Mesodermal cell (in vitro differentiated cells): ENCODE results near the gene MBD3L1.

Experiments used
- H3K27ac ChIP-seq: 2 replicates; pipeline ENCODE4 v1.7.0; 2013; ENCODE audit warnings: mild to moderate bottlenecking, low read depth, low read length, moderate library complexity; ENCODE audit not compliant: severe bottlenecking
- H3K36me3 ChIP-seq: 2 replicates; pipeline ENCODE4 v1.7.1; 2013; ENCODE audit warnings: mild to moderate bottlenecking, low read length, moderate library complexity; ENCODE audit not compliant: control insufficient read depth, insufficient read depth
- H3K4me1 ChIP-seq: one replicate; pipeline ENCODE4 v1.7.1; 2013; ENCODE audit warnings: mild to moderate bottlenecking, low read length; ENCODE audit not compliant: insufficient read depth, control insufficient read depth, poor library complexity, severe bottlenecking
- H3K4me3 ChIP-seq: 2 replicates; pipeline ENCODE4 v1.7.0; 2013; ENCODE audit warnings: low read length, control low read depth, mild to moderate bottlenecking; ENCODE audit not compliant: insufficient read depth, poor library complexity, severe bottlenecking; ENCODE audit errors: extremely low read depth
- H3K9me3 ChIP-seq: 2 replicates; pipeline ENCODE4 v1.7.1; 2013; ENCODE audit warnings: mild to moderate bottlenecking, low read length, moderate library complexity; ENCODE audit not compliant: control insufficient read depth
- WGBS, 2 experiments: methylation state at CpG; one replicate each; pipeline ENCODE4 v1.1.5; 2013; ENCODE audit warnings: missing lambda C conversion rate in 2 of 2; ENCODE audit not compliant: insufficient coverage in 2 of 2; 5-methylcytosine and 5-hydroxymethylcytosine counted together

MBD3L1 gene

DNA sequence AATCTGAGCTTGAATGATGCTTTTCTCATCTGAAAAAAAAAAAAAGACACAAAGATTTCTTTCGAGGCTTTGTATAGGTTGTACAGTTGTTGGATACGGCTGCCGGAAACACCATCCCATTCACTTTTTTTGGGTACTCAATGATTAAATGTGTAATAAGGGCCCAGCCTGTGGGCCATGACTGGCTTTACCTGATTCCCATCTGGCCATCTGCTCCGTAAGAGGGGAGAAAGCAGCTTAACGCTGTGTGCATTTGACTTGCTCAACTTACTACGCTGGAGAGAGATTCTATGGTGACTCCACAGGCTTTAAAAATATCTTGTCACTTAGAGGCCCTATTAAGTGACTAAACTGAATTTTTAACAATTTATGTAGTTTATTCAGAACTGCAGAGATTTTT lies 804 bp upstream of the MBD3L1 start:
- peak overlapping the region; percentile 52 for H3K4me3 ChIP-seq

DNA sequence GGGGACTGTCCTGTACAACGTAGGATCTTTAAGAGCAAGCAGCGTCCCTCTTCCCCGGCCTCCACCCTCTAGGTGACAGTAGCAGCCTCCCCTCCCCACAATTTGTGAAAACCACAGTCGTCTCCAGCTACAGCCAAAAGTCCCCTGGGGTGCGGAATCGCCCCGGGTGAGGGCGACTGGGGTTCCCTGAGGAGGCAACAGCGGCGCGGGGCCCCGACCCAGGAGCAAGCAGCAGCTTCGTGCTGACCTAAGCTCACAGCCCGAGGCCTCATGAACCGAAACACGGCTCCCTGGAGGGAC lies 395 bp upstream of the MBD3L1 start:
- no peaks in the 10 kb centered on the region for H3K36me3 ChIP-seq
- peak overlapping the region; percentile 52 for H3K4me3 ChIP-seq
- WGBS, 2 experiments: 50 to 73% methylated on average over 2 to 16 of the region's 16 CpGs
- H3K9me3 ChIP-seq: peaks cover 23% of the 10 kb centered on the region
- no peaks in the 10 kb centered on the region for H3K4me1 ChIP-seq
- H3K27ac ChIP-seq: peak overlapping the region; percentile 73

More for the DNA sequence above, 804 bp upstream of the MBD3L1 start:
- Histone ChIP-seq H3K4me1 (no peaks in the 10 kb centered on the region), H3K27ac (no peak overlapping the region), H3K36me3 (no peaks in the 10 kb centered on the region), H3K9me3 (peaks cover 23% of the 10 kb centered on the region)
- WGBS, 2 experiments: 69 to 86% methylated on average over 2 to 4 of the region's 6 CpGs

DNA sequence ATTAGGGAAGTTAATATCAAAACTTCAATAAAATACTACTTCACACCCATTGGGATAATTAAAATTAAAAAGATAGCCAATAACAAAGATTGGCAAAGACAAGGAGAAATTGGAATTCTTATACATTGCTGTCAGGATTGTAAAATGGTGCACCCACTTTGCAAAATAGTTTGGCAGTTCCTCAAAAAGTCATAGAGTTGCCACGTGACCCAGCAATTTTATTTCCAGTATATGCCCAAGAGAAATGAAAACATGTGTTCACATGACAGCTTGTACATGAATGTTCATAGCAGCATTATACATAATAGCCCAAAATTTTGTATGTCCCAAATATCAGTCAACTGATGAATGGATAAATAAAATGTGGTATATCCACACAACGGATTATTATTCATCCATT lies 3.3 kb downstream of the MBD3L1 start:
- H3K36me3 ChIP-seq: no peaks in the 10 kb centered on the region
- no peak overlapping the region for H3K27ac ChIP-seq
- H3K9me3 ChIP-seq: peaks cover 37% of the 10 kb centered on the region
- no peaks in the 10 kb centered on the region for H3K4me1 ChIP-seq
- H3K4me3 ChIP-seq: no peak overlapping the region
- WGBS, 2 experiments: 67 to 100% methylated on average over 1 of the region's 2 CpGs

DNA sequence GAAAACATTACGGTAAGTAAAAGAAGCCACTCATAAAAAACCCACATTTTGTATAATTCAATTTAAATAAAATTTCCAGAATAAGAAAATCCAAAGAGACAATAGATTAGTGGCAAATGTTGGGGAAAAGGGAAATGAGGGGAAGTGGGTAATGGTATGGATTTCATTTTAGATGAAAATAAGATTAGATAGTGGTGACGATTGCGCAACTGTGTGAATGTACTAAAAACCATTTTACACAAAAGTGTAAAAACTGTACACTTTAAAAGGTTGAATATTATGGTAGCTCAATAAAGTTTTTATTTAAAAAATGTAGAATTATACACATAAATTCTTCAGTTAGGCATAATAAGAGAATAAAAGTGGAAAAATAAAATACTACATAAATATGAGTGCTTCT lies 3.7 kb downstream of the MBD3L1 start:
- peaks cover 37% of the 10 kb centered on the region for H3K9me3 ChIP-seq
- H3K4me1 ChIP-seq: no peaks in the 10 kb centered on the region
- no CpG with 5 or more reads among the region's 3 CpGs for WGBS, 2 experiments
- H3K4me3 ChIP-seq: no peak overlapping the region
- no peak overlapping the region for H3K27ac ChIP-seq
- no peaks in the 10 kb centered on the region for H3K36me3 ChIP-seq

DNA sequence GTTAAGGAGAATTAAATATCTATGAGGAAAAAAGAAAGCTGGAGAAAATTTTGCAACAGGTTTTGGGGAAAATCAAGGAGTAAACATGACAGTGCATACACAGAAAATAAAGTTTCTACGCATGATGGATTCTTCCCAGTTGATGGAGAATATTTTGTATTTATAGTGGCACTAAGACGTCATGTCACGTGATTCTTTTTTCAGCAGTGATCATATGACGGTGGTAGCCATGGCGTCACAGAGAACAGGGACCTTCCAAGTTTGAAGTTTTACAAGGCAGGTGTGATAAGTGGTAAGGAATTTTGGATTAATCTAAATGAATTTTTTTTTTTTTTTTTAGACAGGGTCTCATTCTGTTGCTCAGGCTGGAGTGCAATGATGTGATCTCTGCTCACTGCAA lies 8.5 kb downstream of the MBD3L1 start:
- Histone ChIP-seq H3K4me1 (no peaks in the 10 kb centered on the region), H3K9me3 (peaks cover 37% of the 10 kb centered on the region), H3K27ac (no peak overlapping the region), H3K4me3 (no peak overlapping the region), H3K36me3 (no peaks in the 10 kb centered on the region)
- WGBS, 2 experiments: 86 to 92% methylated on average over 3 to 5 of the region's 5 CpGs

DNA sequence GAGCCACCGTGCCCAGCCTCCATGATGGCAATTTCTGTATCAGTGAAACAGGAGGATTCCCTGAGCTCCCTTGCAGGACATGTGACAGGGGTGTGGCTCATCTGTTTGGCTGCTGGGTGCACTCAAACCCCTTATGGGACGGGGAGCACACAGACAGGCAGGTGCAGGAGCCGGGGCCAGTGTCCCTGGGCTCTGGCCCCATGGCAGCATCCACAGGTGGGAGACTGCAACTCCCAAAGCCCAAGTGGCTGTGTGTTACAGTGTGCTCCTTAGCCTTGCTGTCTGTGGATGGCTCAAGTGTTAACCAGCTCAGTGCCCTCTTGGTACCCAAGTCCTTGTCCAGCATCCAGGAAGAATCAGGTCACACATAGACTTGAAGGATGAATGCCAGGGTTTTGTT lies 14.6 kb downstream of the MBD3L1 start:
- 57 to 66% methylated on average over 2 to 3 of the region's 3 CpGs for WGBS, 2 experiments
- peaks cover 27% of the 10 kb centered on the region for H3K9me3 ChIP-seq

DNA sequence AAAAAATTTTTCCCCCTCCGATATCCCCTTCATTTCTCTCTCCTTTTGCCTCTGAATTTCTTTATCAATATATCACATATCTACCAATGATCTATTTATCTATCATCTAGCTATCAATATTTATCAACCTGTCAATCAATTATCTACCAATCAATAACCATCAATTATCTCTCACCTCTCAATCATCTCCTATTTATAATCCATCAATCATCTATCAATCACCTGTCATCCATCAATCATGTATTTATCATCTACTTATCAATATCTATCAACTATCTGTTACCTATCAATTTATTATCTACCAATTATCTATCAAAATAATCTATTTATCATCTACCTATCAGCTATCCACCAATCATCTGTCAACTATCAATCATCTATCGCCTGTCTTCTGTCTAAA lies 17.1 kb downstream of the MBD3L1 start:
- H3K4me3 ChIP-seq: no peak overlapping the region
- H3K4me1 ChIP-seq: no peaks in the 10 kb centered on the region
- H3K27ac ChIP-seq: no peak overlapping the region
- H3K9me3 ChIP-seq: peaks cover 27% of the 10 kb centered on the region
- 69% methylated on average over 2 of the region's 2 CpGs for WGBS, 2 experiments
- H3K36me3 ChIP-seq: no peaks in the 10 kb centered on the region

More for the DNA sequence above, 14.6 kb downstream of the MBD3L1 start:
- Histone ChIP-seq H3K4me1 (no peaks in the 10 kb centered on the region), H3K4me3 (no peak overlapping the region), H3K27ac (no peak overlapping the region), H3K36me3 (no peaks in the 10 kb centered on the region)

DNA sequence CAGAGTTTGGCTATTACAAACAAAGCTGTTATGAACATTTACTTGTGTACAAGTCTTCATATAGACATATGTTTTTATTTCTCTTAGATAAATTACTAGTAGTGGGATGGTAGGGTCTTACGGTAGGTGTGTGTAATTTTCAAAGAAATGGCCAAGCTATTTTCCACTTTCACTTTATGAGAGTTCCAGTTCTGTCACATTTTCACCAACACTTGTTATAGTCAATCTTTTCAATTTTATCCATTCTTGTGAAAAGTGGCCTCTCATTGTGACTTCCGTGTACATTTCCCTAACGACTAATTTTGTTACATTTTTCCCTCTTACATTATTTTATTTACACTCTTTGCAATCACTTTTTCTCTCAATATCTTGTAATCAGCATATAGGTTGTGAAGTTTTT lies 18.3 kb downstream of the MBD3L1 start:
- H3K4me1 ChIP-seq: no peaks in the 10 kb centered on the region
- no peak overlapping the region for H3K4me3 ChIP-seq
- WGBS, 2 experiments: no CpG with 5 or more reads among the region's 3 CpGs
- H3K27ac ChIP-seq: no peak overlapping the region
- H3K9me3 ChIP-seq: peaks cover 31% of the 10 kb centered on the region
- no peaks in the 10 kb centered on the region for H3K36me3 ChIP-seq

DNA sequence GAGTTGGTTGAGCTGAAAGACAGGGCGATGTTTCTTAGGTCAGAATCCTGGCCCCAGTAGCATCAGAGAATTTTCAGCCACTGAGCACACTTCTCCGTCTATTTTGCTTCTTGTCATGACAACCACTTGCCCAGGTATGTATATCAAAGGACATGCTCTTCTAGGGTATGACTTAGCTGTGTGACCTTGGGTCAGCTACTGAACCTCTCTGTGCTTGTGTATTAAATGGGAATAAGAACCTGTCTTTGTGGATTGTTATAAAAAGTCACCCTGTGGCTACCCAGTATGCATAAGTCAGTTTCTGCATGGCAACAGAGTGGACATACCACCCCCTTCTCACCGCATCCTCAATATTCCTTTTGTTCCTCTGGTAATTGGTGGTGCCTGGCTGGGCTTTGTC lies 26.1 kb downstream of the MBD3L1 start:
- Histone ChIP-seq H3K36me3 (no peaks in the 10 kb centered on the region), H3K4me1 (no peaks in the 10 kb centered on the region), H3K9me3 (peaks cover 27% of the 10 kb centered on the region), H3K27ac (no peak overlapping the region), H3K4me3 (no peak overlapping the region)
- 70 to 83% methylated on average over 1 of the region's 3 CpGs for whole genome bisulfite sequencing, 2 experiments

DNA sequence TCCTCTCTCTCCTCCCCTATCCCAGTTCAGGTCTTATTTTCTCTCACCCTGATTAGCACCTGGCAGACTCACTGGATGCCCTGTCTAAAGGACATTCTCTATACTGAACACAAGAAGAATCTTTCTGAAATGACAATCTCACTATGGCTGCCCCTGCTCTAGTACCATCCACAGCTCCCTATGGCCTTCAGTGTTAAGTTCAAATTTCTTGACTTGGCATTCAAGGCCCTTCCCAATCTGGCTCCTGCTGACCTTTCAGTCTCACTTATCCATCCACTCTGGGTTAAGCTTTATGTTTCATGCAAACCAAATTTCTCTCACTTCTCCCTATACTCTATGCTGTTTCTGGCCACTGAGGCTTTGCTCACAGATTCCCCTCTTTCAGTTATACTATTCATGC lies 34.2 kb downstream of the MBD3L1 start:
- Histone ChIP-seq H3K27ac (no peak overlapping the region), H3K36me3 (no peaks in the 10 kb centered on the region), H3K4me1 (no peaks in the 10 kb centered on the region), H3K4me3 (no peak overlapping the region), H3K9me3 (peaks cover 58% of the 10 kb centered on the region)

DNA sequence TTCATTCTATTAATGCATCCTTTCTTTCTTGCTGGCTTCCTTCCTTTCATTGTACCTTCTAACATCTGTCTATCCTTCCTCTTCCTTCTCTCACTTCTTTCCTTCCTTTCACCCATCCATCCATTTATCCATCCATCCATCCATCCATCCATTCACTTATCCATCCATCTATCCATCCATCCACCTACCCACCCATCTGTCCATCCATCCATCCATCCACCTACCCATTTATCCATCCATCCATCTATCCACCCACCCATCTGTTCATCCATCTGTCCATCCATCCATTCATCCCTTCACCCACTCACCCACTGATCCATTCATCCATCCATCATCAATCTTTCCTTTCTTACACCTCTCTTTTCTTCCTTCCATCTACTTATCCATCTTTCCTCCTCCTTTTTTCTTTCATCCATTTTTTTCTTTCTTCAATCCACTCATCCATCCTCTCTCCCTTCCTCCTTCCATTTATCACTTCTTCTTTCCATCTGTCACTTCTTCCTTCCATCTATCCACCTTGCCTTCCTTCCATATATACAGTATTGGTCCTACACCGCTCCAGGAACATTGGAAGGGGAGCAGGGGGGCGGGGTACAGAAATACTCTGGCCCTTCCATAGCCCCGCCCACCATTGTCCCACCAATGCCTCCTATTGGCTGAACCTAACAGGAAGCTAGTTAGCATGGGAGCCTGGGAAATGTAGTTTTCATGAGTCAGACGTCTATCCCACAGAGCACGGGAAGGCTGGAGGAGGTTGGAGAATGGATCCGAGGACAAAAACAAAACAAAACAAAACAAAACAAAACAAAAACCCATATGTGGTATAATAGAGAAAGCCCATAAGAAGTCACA lies 45.9 kb downstream of the MBD3L1 start:
- Histone ChIP-seq H3K9me3 (peaks cover 49% of the 10 kb centered on the region), H3K27ac (no peak overlapping the region), H3K4me3 (no peak overlapping the region), H3K36me3 (no peaks in the 10 kb centered on the region), H3K4me1 (no peaks in the 10 kb centered on the region)
- 33% methylated on average over 1 of the region's 6 CpGs; no CpG with 5 or more reads in 1 of the 2 experiments for WGBS, 2 experiments
